Stimulated activated CD8-positive, alpha-beta memory T cell treated with anti-CD3 and anti-CD28 coated beads, Interleukin-4, amount 100 ng/mL, for 24 hours (primary cell): ENCODE data around the gene SGSM2.

Source experiments
- DNase-seq: peaks from one replicate; pipeline ENCODE4 v3.0.0-alpha.2; 2020; ENCODE audit warnings: low read depth

Gene SGSM2

GRCh38 chr17:2369551-2370210 lies 32.4 kb downstream of the SGSM2 start:
- no peak for DNase-seq

- no peak for DNase-seq
Measured at GRCh38 chr17:2370211-2370589, 32.9 kb downstream of the SGSM2 start.

DNA sequence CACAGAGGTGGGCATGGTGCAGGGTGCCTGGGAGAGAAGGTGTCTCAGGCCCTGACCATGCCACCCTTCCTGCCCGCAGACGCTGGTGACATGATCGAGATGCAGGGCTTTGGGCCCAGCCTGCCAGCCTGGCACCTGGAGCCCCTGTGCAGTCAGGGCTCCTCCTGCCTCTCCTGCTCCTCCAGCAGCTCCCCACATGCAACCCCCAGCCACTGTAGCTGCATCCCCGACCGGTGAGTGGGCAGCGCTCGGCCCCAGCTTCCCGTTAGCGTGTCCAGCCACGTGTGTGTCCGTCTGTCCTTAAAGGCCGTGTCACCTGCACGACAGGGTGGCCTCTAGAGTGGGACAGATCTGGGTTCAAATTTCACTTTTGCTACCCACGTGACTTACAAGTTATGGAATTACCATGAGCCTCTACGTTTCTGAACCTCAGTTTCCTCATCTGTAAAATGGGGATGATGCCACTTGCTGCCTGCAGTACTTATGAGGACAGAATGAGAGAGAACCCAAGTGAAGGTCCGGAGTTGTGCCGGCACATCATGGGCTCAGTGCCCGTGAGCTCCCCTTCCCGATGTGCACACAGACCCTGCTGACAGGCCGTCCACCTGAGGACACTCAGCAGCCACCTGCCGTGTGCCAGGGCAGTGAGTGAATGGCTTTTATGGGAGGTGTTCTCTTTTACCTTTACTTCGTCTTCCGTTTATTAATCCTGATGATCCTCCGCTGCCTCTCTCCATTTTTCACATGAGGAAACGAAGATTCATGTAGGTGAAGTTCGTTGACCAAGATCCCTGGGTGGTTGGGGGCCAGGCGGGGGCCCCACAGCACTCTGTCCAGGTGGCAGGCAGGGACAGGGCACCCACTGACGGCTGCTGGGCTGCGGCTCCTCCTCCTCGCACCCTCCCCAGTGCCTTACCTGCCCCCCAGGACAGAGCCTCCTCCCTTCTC lies 34.2 kb downstream of the SGSM2 start:
- no peak for DNase-seq

DNA sequence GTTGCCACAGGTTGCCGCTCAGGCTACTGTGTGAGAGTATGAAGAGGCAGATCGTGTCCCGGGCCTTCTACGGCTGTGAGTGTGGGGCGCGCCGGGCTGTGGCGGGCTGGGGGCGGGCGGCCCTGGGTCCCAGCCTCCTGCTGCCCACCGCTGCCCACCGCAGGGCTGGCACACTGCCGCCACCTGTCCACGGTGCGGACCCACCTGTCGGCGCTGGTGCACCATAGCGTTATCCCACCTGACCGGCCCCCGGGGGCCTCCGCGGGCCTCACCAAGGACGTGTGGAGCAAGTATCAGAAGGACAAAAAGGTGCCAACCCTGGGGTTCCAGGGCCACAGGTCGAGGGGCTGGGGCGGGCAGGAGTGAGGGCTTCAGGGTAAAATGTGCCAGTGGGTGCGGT lies 34.9 kb downstream of the SGSM2 start:
- no peak for DNase-seq

DNA sequence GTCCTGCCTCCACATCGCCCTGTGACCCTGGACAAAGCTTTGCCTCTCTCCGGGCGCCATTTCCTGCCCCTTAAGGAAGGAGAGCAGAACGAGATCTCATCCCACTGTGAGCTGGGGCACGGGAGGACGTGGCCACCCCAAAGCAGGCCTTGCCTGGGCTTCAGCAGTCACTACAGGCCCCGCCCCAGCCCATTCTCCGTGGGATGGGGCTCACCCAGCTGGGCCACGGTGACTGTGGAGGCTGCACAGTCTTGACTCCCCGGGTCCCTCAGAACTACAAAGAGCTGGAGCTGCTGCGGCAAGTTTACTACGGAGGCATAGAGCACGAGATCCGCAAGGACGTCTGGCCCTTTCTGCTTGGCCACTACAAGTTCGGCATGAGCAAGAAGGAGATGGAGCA lies 35.4 kb downstream of the SGSM2 start:
- no peak for DNase-seq

DNA sequence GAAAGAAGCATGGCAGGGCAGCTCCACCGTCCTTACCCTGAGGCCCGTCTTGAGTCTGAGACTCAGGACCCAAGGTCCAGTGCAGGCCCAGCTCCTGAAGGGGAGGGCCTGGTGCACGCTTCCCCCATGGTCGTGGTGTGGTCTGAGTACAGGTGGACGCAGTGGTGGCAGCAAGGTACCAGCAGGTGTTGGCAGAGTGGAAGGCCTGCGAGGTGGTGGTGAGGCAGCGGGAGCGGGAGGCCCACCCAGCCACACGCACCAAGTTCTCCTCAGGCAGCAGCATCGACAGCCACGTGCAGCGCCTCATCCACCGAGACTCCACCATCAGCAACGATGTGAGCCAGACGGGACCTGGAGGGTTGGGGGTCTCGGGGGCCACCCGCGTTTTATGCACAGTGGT lies 35.9 kb downstream of the SGSM2 start:
- DNase-seq: no peak

- DNase-seq: no peak
Measured at GRCh38 chr17:2374549-2375285, 37.4 kb downstream of the SGSM2 start.

DNA sequence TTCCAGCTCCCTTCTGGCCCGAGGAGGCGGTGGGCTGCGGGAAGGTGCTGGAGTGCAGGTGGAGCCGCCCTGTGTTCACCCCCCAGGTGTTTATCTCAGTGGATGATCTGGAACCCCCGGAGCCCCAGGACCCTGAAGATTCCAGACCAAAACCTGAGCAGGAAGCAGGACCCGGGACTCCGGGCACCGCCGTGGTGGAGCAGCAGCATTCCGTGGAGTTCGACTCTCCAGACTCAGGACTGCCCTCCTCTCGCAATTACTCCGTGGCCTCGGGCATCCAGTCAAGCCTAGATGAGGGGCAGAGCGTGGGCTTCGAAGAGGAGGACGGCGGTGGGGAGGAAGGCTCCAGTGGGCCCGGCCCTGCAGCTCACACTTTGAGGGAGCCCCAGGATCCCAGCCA lies 38.1 kb downstream of the SGSM2 start:
- no peak for DNase-seq

- DNase-seq: no peak
Measured at GRCh38 chr17:2376107-2376506, 38.8 kb downstream of the SGSM2 start.

GRCh38 chr17:2377659-2378058 lies 40.4 kb downstream of the SGSM2 start:
- DNase-seq: no peak

GRCh38 chr17:2378905-2379304 lies 41.6 kb downstream of the SGSM2 start:
- DNase-seq: no peak

GRCh38 chr17:2379489-2380225 lies 42.4 kb downstream of the SGSM2 start:
- DNase-seq: no peak

DNA sequence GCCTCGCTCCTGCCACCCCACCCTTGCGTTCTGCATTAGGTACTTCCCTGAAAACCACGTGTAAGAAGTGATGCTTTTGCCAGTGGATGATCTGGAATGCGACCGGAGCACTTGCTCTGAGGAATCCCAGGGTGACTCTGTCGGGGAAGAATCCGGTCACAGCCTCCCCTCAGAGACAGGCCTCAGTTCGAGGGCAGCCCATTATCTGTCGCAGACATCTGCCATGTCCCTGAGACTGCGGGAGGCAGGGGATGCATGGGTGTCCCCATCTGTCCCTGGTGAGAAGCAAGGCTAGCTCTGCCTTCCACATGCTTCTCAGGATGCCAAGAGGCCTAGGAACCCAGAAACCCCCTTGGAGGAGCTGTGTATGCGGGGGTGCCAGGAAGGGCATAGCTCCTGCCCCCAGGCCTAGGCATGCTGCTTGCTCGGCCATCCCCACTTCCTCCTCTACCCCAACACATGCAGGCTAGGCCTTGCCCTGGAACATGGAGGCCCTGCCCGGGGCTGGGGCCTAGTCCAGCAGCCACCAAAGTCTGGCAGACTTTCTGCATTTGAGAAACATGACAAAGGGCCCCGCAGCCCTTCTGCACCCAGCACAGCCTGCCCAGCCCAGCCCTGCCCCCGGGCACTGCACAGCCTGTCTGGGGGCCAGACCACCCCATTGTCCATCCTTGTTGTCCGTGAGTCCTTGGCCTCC lies 43.1 kb downstream of the SGSM2 start:
- DNase-seq: no peak

DNA sequence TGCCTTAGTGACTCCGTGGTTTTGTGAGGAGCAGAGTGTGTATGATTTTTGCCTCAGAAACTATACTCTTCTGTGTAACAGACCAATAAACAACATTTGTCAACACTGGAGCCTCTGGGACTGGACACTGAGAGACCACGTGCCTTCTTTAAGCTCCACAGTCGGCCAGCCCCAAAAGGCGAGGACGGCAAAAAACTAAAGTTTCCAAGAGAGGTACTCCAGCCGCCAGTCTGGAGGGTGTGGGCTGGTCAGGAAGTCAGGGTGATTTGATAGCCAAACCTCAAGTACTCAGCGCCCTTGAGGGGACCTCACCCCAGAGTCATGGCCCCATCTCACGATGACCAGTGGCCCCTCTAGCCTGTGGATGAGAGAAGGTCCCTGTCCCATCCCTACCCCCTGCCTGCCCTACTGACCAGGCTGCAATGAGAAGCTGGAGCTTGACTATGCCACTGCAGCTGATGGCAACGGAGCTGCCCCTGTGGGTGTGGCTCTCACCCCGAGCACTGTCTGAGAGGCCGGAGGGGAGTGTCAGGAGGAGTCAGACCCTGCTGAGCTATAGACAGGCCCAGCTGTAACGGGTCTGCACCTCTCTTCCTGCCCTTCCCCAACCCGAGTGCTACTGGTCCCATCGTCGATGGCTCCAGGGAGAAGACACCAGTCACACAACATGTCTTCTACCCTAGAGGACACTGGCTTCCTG lies 43.8 kb downstream of the SGSM2 start:
- no peak for DNase-seq

DNA sequence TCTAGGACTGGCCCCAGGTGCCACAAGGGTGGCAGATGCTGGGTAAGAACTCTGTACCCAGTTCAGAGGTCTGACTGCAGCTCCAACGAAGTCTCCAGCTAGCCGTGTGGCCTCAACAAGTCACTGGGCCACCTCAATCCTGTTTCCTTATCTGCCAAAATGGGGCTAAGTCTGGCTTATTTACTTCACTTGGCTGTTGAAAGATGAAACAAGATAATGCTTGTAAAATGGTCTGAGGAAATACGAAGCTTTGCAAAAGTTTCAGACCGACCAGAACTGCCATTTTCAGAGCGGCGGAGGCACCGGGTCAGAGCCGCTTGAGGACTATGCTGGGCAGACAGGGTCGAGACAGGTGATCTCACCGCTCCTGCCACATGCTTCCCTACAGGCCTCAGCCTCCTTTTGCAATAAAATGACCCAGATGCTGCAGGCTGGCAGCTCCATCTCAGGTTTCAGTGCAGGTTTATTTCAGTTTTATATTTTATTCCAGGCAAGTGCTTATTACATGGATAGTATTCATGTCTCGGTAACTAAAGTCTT lies 46.4 kb downstream of the SGSM2 start:
- no peak for DNase-seq

GRCh38 chr17:2384439-2385127 lies 47.3 kb downstream of the SGSM2 start:
- no peak for DNase-seq

DNA sequence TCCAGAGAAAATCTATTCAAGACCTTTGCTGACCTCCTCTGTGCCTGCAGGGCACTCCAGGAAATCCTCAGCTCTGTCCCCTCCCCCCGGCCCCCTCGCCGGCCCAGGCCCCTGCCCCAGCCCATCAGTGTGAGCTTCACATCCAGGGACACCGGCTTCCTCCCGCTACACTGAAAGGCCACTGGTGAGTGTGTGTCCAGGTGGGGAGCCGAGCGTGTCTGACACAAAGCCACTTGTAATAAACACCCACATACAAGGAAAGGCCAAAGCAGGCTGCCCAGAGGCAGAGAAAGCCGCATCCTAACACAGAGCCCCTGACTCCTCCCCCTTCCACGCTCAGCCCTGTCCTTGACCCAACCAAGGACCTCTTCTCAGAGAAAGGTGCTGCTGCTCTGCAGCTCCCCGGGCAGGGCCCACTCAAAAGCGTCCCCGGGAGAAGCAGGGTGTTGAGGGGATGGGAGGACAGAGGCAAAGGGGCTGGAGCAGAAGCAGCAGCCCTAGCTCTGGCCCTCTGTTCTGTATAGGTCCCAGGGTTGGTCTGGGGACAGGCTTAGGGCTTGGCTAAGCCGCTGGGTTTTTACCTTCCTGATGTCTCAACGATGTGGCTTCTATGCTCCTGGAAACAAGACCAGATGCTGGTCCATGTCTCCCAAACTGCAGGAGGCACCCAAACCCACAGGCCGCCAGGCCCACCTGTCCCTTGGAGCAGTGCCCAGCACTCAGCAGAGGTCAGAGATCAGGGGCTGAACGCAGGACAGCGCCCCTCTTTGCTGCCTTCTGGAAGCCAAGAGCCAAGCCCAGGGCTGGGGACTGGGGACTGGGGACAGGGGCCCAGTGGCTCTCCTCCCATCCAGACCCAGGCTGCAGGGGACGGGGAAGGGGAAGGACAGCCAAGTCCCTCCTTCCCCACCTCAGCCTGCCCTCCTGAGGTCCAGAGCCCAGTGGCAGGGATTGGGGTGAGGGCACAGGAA lies 48.2 kb downstream of the SGSM2 start:
- no peak for DNase-seq

DNA sequence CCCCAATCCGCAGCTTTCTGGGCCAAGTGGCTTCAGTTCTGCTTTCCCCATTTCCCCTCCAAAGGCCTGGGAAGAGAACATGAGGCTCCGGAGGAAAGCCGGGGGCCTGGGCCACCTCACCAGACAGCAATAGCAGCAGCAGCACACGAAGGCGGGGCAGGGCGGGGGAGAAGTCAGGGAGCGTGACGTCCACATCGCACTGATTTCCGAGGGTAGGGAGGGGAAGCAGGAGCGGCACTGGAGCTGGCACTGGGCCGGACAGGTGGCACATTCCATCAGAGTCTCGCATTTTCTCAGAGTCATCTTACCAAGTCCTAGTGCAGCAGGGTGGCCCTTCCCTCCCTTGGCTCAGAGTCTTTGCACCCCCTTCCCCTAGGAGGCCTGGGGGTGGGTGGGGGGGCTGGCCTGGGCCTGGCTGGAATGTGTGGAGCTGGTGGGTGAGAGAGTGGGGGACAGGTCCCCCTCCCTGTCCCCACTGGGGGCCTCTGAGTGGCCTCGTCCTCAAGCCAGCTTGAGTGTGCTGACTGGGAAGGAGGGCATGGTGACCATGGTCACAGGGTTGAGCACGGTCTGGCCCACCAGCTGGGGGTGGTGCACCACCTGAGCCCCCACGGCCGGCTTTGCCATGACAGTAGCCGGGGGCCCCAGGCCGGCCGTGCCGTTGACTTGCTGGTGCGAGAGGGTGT lies 49.2 kb downstream of the SGSM2 start:
- DNase-seq: no peak
